HepG2 (cell line): Measurements from ENCODE around the gene RASGRF1. TPM values are rescaled to one million over a fixed set of nuclear protein-coding genes. Genes with fewer than 3 reads are reported as not detected.
A peak's percentile ranks its signal among the peaks of the same experiment; 100 is the strongest.

Experiments used
- AKNA ChIP-seq: sonication (generic); formaldehyde crosslinking; IDR thresholded peaks from 2 replicates; pipeline ENCODE4 v1.4.0; 2020; ENCODE audit warnings: missing genetic modification reagents, borderline replicate concordance
- DNMT1 ChIP-seq: sonication (generic); formaldehyde crosslinking; IDR thresholded peaks from 2 replicates; pipeline ENCODE4 v1.5.1; 2020; ENCODE audit warnings: mild to moderate bottlenecking, missing genetic modification reagents
- DR1 ChIP-seq: sonication (generic); formaldehyde crosslinking; IDR thresholded peaks from 2 replicates; pipeline ENCODE4 v1.8.0; 2021; ENCODE audit warnings: mild to moderate bottlenecking, missing genetic modification reagents, inconsistent platforms
- HOXA5 ChIP-seq: sonication (generic); formaldehyde crosslinking; IDR thresholded peaks from 2 replicates; pipeline ENCODE4 v1.4.0; 2020; ENCODE audit warnings: missing genetic modification reagents
- KDM6A ChIP-seq: IDR thresholded peaks from 2 replicates; pipeline ENCODE4 v1.6.1; 2016; ENCODE audit warnings: low read depth
- LBX2 ChIP-seq: sonication (generic); formaldehyde crosslinking; IDR thresholded peaks from 2 replicates; pipeline ENCODE4 v1.5.0; 2020; ENCODE audit warnings: missing genetic modification reagents, mild to moderate bottlenecking, borderline replicate concordance
- MIER3 ChIP-seq: IDR thresholded peaks from 2 replicates; pipeline ENCODE4 v1.6.1; 2016; ENCODE audit warnings: missing compliant biosample characterization, borderline replicate concordance
- REST ChIP-seq, 2 experiments: IDR thresholded peaks; 2 replicates each; pipeline ENCODE4 v1.6.1; 2011 to 2012; ENCODE audit warnings: low read length in 2 of 2, borderline replicate concordance in 1 of 2, low read depth in 1 of 2, mild to moderate bottlenecking in 1 of 2, moderate library complexity in 1 of 2
- SMARCC2 ChIP-seq: fragments of 450-650 bp; IDR thresholded peaks from 2 replicates; pipeline ENCODE4 v1.6.1; 2017; ENCODE audit warnings: antibody characterized with exemption, mild to moderate bottlenecking
- THAP7 ChIP-seq: sonication (generic); formaldehyde crosslinking; IDR thresholded peaks from 2 replicates; pipeline ENCODE4 v1.8.1; 2023; ENCODE audit warnings: mild to moderate bottlenecking, missing genetic modification reagents
- ZHX1 ChIP-seq: sonication (generic); formaldehyde crosslinking; IDR thresholded peaks from 2 replicates; pipeline ENCODE4 v1.8.1; 2022; ENCODE audit warnings: low read depth, mild to moderate bottlenecking, missing genetic modification reagents
- ZKSCAN1 ChIP-seq: fragments of 150-350 bp; IDR thresholded peaks from 2 replicates; pipeline ENCODE4 v1.6.1; 2014; ENCODE audit warnings: low read length
- ZNF567 ChIP-seq: sonication (generic); formaldehyde crosslinking; IDR thresholded peaks from 2 replicates; pipeline ENCODE4 v1.8.1; 2023; ENCODE audit warnings: mild to moderate bottlenecking, missing genetic modification reagents, borderline replicate concordance
- ZNF883 ChIP-seq: sonication (generic); formaldehyde crosslinking; IDR thresholded peaks from 2 replicates; pipeline ENCODE4 v1.5.1; 2020; ENCODE audit warnings: mild to moderate bottlenecking, missing genetic modification reagents; ENCODE audit errors: not compliant biosample characterization
- polyA plus RNA-seq, 8 experiments: library from polyadenylated mRNA; depleted of rRNA in 3 of 8; stranded (reverse) in 7 of 8; unstranded in 1 of 8; fragments of >200 nt; fragmentation: Illumina TruSeq in 4 of 8; extraction: Trizol in 4 of 8; gene quantifications; 2 replicates each; pipeline versions ENCODE4 v1.2.1 to v1.2.3, GENCODE V29; 2011 to 2016; ENCODE audit warnings: low read depth in 4 of 8, missing spikeins in 1 of 8, mixed read lengths in 1 of 8; ENCODE audit not compliant: insufficient read depth in 1 of 8
- total RNA-seq, 5 experiments: library from RNA; depleted of rRNA; stranded (reverse); fragments of >200 nt; fragmentation: Illumina TruSeq; extraction: Trizol; gene quantifications; 2 replicates each; pipeline ENCODE4 v1.2.3, GENCODE V29; 2016; ENCODE audit warnings: low read depth in 1 of 5

The RASGRF1 gene
- total and polyA plus RNA-seq, 2 of the 13 experiments (the other 11 are each of a cell fraction or from before 2014, with no cell fraction given) = 0.55 to 3.0 TPM

- no peak for TF ChIP-seq AKNA (CRISPR knock-in tag)
- no peak for TF ChIP-seq ZNF567 (CRISPR knock-in tag)
- TF ChIP-seq DR1 = no peak
- no peak for TF ChIP-seq LBX2 (CRISPR knock-in tag)
- no peak for TF ChIP-seq SMARCC2
- TF ChIP-seq REST (IDR thresholded peaks at IDR 0.05; ENCODE audit: borderline replicate concordance in 1 of 2, low read depth in 1 of 2, low read length in 2 of 2) = no peak
- no peak for TF ChIP-seq DNMT1 (CRISPR knock-in tag)
- no peak for TF ChIP-seq ZHX1
- no peak for TF ChIP-seq HOXA5 (CRISPR knock-in tag)
- TF ChIP-seq ZKSCAN1 = no peak
- TF ChIP-seq ZNF883 (CRISPR knock-in tag) = no peak
- no peak for TF ChIP-seq THAP7
- TF ChIP-seq KDM6A (CRISPR knock-in tag) = 0 out of 2 replicates have a peak, but pooled peaks have one; percentile 16
- TF ChIP-seq MIER3 (CRISPR knock-in tag) = peak; percentile 76; the same call in 1 of the 2 replicates
Measured at GRCh38 chr15:78996894-78997275, 93.7 kb downstream of the RASGRF1 start (continued).
